ENCODE results near the gene ZNF480.

The ZNF480 gene

DNA sequence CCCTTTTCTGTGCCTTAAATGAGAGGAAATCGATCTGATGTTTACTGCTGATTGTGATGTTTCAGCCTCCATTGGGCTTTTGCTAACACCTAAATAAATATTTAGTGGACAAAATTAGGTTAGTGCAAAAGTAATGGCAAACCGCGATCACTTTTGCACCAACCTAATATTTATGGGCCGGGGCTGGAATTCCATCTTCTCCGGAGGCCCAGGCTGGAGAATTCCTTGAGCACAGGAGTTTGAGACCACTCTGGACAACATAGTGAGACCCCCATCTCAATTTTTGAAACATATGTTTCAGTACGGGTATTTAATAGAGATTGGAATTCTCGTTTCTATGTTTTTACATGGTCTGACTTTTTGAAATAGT, 73.4 kb downstream of the ZNF480 start:
- TF ChIP-seq, protein P1, sequence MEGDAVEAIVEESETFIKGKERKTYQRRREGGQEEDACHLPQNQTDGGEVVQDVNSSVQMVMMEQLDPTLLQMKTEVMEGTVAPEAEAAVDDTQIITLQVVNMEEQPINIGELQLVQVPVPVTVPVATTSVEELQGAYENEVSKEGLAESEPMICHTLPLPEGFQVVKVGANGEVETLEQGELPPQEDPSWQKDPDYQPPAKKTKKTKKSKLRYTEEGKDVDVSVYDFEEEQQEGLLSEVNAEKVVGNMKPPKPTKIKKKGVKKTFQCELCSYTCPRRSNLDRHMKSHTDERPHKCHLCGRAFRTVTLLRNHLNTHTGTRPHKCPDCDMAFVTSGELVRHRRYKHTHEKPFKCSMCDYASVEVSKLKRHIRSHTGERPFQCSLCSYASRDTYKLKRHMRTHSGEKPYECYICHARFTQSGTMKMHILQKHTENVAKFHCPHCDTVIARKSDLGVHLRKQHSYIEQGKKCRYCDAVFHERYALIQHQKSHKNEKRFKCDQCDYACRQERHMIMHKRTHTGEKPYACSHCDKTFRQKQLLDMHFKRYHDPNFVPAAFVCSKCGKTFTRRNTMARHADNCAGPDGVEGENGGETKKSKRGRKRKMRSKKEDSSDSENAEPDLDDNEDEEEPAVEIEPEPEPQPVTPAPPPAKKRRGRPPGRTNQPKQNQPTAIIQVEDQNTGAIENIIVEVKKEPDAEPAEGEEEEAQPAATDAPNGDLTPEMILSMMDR (IDR thresholded peaks at IDR 0.05) = no peak
- H3K27ac ChIP-seq = peak overlapping the region; percentile 85 to 89
- H3K4me3 ChIP-seq = peak overlapping the region; percentile 72
- no peak for DNase-seq (ENCODE audit: low spot score)

Measured in coronary artery (tissue), 2 donors.